GM10266 (cell line): ENCODE data around the gene ATP9A.

ENCODE experiments used
- DNase-seq: peaks from one replicate; pipeline ENCODE4 v3.0.0; 2012; ENCODE audit errors: extremely low spot score
- CTCF ChIP-seq: IDR thresholded peaks from 2 replicates; pipeline ENCODE4 v1.5.1; 2012; ENCODE audit warnings: mild to moderate bottlenecking, low read depth; ENCODE audit not compliant: control insufficient read depth, insufficient read depth; ENCODE audit errors: missing control alignments

The ATP9A gene

GRCh38 chr20:51551186-51551585 lies 217.0 kb downstream of the ATP9A start:
- TF ChIP-seq CTCF, result no peak
- DNase-seq, result no peak

DNA sequence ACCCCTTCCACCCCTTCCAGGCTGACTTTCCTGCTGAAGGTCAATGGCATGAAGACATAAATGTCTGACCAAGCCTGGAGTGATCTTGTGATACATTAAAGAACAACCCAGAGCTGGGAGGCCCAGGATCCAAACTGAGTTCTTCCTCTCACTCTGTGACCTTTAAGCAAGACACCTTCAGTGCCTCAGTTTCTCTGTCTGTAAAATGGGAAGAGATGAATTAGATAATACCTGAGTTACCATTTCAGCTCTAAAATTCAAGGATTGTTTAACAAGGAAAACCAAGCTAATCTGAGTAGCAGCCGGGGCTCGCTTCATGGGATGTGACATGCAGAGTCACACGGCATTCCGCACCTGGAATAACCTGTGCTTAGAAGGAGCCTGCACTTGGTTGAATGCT lies 218.7 kb downstream of the ATP9A start:
- DNase-seq, result no peak
- no peak for TF ChIP-seq CTCF

DNA sequence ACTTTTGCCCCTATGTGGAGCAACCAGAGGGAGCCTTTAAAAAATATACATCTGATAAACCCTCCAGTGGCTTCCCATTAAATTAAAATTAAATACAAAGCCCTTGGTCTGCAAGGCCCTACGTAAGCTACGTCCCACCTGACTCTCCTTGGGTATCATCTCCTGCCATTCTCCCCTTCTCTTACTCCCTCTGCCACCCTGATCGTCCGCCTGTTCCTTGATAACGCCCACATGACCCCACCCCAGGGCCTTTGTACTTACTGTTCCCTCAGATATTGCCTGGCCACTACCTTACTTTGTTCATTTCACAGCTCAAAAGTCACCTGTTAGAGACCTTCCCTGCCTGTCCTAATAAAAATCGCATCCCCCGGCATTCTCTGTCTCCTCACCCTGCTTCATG lies 220.2 kb downstream of the ATP9A start:
- TF ChIP-seq CTCF, result no peak
- DNase-seq, result no peak
